Fibroblast of the aortic adventitia (primary cell): Measurements from ENCODE around the gene AATF. TPM values are rescaled to one million over a fixed set of nuclear protein-coding genes. Genes with fewer than 3 reads are reported as not detected.

Experiments
- DNase-seq: peaks from one replicate; pipeline ENCODE4 v3.0.0-alpha.2; 2010; ENCODE audit warnings: low read depth
- H3K4me3 ChIP-seq: 2 replicates; pipeline ENCODE4 v1.5.1; 2011; ENCODE audit warnings: low read depth, mild to moderate bottlenecking, control low read depth, low read length, moderate library complexity
- total RNA-seq: library from RNA; depleted of rRNA; stranded (reverse); fragments of >200 nt; gene quantifications from 2 replicates; pipeline ENCODE4 v1.2.3, GENCODE V29; 2012; ENCODE audit warnings: low replicate concordance
- TF ChIP-seq, protein P1 (sequence below): IDR thresholded peaks from 2 replicates; pipeline ENCODE4 v1.5.1; 2011; ENCODE audit warnings: mild to moderate bottlenecking, low read length, control low read depth, inconsistent platforms; ENCODE audit not compliant: insufficient read depth

AATF gene
- total RNA-seq, 1 donor, result 25.1 TPM

DNA sequence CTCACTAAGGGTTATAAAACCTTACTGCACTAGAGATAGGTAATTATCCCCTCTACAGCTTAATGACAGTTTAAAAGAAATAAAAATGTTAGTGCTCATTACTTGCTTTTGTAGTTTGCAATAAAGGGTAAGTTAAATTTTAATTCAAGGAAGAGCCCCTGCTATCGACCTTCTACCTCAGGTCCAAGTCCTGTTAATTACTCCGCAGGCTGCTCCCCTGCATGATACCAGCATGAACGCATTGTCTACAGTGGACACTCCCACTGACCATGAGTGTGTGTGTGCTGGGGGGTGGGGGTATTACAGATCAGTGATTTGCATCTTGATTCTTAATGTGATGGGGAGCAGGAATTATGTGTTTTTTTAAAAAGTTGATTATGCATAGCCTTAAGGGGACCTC lies 103.1 kb downstream of the AATF start:
- no peak for DNase-seq
- no peak overlapping the region for H3K4me3 ChIP-seq
- TF ChIP-seq, protein P1, sequence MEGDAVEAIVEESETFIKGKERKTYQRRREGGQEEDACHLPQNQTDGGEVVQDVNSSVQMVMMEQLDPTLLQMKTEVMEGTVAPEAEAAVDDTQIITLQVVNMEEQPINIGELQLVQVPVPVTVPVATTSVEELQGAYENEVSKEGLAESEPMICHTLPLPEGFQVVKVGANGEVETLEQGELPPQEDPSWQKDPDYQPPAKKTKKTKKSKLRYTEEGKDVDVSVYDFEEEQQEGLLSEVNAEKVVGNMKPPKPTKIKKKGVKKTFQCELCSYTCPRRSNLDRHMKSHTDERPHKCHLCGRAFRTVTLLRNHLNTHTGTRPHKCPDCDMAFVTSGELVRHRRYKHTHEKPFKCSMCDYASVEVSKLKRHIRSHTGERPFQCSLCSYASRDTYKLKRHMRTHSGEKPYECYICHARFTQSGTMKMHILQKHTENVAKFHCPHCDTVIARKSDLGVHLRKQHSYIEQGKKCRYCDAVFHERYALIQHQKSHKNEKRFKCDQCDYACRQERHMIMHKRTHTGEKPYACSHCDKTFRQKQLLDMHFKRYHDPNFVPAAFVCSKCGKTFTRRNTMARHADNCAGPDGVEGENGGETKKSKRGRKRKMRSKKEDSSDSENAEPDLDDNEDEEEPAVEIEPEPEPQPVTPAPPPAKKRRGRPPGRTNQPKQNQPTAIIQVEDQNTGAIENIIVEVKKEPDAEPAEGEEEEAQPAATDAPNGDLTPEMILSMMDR, result no peak

- H3K4me3 ChIP-seq, result no peak overlapping the region
- no peak for DNase-seq
- TF ChIP-seq, protein P1, result no peak
These were observed 103.7 kb downstream of the AATF start for GRCh38 chr17:37052450-37052849.

GRCh38 chr17:37054894-37055293 lies 106.1 kb downstream of the AATF start:
- TF ChIP-seq, protein P1, result no peak
- DNase-seq, result no peak
- H3K4me3 ChIP-seq, result no peak overlapping the region

DNA sequence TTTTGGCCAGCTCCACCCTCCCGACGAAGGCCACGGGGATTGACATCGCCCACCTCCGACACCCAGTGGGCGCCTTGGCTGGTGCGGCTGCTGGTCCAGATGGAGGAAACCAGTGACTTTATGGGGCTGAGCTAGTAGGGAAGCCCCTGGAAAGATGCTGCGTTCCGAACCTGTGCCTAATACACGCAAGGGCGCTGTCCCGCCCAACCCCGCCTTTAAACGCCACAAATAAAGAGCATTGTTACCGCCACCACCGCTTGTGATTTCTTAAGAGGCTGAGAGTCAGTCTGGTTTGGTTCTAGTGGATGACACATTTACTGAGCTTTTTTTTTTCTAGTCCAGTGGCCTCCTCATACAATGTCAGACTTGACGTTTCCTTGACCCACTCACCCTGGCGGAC lies 107.9 kb downstream of the AATF start:
- no peak overlapping the region for H3K4me3 ChIP-seq
- DNase-seq, result no peak
- TF ChIP-seq, protein P1, result no peak

DNA sequence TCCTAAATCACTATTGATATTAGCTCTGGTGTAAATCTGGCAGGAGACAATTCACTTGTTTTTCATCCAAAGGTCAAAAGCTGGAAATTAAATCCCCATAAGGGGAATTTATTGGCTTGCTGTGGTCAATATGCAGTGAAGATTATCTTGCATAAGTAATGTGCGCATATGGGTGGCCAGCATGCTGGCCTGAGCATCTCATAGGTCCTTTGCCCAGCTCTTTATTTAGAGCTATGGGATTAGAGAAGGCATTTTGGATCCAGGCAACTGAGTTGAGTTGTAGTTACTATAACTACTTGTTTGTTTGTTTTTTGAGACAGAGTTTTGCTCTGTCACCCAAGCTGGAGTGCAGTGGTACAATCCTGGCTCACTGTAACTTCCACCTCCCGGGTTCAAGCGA lies 110.7 kb downstream of the AATF start:
- TF ChIP-seq, protein P1, result no peak
- DNase-seq, result no peak
- no peak overlapping the region for H3K4me3 ChIP-seq

GRCh38 chr17:37060094-37060493 lies 111.3 kb downstream of the AATF start:
- DNase-seq, result no peak
- no peak overlapping the region for H3K4me3 ChIP-seq
- TF ChIP-seq, protein P1, result no peak

DNA sequence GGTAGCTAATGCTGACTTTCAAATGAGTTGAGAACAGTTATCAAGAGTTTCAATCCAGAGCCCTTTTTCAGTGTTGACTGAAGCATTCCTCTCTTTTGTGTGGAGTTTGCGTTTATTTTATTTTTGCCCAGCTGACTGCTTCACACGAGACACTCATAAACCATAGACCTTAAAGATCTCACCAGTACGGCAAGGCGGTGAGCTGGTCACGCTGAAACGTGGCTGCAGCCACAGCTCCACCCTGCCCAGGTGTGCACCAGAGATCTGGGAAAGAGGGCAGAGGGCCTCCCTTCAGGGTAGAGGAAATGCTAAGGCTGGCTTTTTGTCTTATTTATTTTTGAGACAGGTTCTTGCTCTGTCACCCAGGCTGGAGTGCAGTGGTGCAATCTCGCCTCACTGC lies 112.2 kb downstream of the AATF start:
- TF ChIP-seq, protein P1, result no peak
- no peak for DNase-seq
- H3K4me3 ChIP-seq, result no peak overlapping the region
